ENCODE data around the gene BDH2. TPM values are rescaled to one million over a fixed set of nuclear protein-coding genes. Genes with fewer than 3 reads are reported as not detected.

Gene BDH2
- total RNA-seq, 4 donors from 2014 or later: 13.8 to 54.0 (median 31.9) TPM

DNA sequence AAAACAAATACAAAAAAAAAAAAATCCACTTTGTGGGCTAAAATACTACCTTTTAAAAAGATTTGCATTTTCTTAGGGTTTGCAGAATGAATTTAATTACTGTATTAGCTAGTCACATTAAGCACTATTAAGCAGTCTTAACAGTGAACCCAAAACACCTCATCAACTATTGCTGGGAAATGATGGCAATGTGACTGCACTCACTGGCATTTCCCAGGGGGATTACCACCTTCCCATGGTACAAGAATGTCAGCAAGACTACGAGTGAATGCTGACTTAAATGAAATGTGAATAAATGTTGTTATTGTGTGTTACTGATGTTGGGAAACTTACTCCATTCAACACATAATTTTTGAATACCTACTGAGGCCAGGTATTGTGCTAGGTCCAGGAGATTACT, 13.1 kb downstream of the BDH2 start:
- in situ Hi-C loops (cut with MboI; ENCODE audit: low pct_ligation_motif_present in 1 of 4, low pct_unique_long_range_greater_than_20kb in 1 of 4, low sequenced_read_pairs in 3 of 4) (loop anchor here in 1 of 4 donors (10.0 kb wide), 1 partner anchor 462 kb away; no protein-coding TSS in a partner anchor), intact Hi-C loops (cut with DNase I; ENCODE audit: low total_unique reads) (no loop called here)
- no peak overlapping the region for H3K4me3 ChIP-seq
- DNase-seq: no peak
- H3K9me3 ChIP-seq: no peaks in the 10 kb centered on the region
- H3K27ac ChIP-seq: no peak overlapping the region
- H3K27me3 ChIP-seq: no peaks in the 10 kb centered on the region
- no peaks in the 10 kb centered on the region for H3K4me1 ChIP-seq
- H3K36me3 ChIP-seq: peaks cover 0 to 32% (median 15%) of the 10 kb centered on the region in 4 donors
- 67% methylated on average over 1 of the region's 1 CpG; no CpG with 5 or more reads in 1 of the 2 donors for WGBS, 2 donors (ENCODE audit: low coverage in 1 of 2)
- TF ChIP-seq, protein P1, sequence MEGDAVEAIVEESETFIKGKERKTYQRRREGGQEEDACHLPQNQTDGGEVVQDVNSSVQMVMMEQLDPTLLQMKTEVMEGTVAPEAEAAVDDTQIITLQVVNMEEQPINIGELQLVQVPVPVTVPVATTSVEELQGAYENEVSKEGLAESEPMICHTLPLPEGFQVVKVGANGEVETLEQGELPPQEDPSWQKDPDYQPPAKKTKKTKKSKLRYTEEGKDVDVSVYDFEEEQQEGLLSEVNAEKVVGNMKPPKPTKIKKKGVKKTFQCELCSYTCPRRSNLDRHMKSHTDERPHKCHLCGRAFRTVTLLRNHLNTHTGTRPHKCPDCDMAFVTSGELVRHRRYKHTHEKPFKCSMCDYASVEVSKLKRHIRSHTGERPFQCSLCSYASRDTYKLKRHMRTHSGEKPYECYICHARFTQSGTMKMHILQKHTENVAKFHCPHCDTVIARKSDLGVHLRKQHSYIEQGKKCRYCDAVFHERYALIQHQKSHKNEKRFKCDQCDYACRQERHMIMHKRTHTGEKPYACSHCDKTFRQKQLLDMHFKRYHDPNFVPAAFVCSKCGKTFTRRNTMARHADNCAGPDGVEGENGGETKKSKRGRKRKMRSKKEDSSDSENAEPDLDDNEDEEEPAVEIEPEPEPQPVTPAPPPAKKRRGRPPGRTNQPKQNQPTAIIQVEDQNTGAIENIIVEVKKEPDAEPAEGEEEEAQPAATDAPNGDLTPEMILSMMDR (IDR thresholded peaks at IDR 0.05): no peak
- TF ChIP-seq POLR2A (IDR thresholded peaks at IDR 0.05): no peak
- TF ChIP-seq EP300 (IDR thresholded peaks at IDR 0.05; ENCODE audit: low read depth): no peak
- TF ChIP-seq POLR2AphosphoS5 (IDR thresholded peaks at IDR 0.05): no peak

DNA sequence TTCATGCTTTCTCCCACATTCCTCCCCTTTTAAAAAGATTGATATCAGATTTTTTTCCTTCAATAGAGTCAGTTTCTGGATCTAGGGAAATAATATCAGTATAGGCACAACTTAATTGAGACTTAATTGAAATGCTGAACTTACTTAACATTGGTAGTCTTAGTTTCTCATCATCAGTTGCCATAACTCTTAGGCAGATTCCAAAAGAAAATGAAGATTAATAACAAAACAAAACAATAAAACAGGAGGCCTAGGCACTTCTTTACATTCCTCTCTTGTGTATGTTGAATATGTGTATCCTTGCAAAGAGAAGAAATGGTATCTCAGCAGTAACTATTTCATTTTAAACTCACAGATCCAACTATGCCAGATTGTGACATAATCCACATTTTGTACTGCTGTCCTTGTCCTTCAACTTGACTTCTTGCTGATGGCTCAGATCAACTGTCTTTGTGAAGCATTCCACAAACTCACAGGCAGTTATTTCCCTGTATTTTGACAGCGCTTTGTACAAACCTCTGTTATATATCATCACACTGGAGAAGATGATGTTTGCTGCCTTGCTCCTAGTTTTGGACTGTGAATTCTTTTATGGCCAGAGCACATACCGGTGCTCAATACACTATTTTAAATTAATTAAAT, 14.0 kb downstream of the BDH2 start:
- intact Hi-C loops (cut with DNase I; ENCODE audit: low total_unique reads): no loop called here
- TF ChIP-seq EP300 (IDR thresholded peaks at IDR 0.05; ENCODE audit: low read depth) (no peak), POLR2A (IDR thresholded peaks at IDR 0.05) (no peak), POLR2AphosphoS5 (IDR thresholded peaks at IDR 0.05) (no peak)
- TF ChIP-seq, protein P1 (IDR thresholded peaks at IDR 0.05): no peak
- DNase-seq: no peak
- Histone ChIP-seq H3K36me3 (peaks cover 0 to 28% (median 14%) of the 10 kb centered on the region in 4 donors), H3K27me3 (no peaks in the 10 kb centered on the region), H3K4me3 (no peak overlapping the region), H3K9me3 (no peaks in the 10 kb centered on the region), H3K4me1 (no peaks in the 10 kb centered on the region), H3K27ac (no peak overlapping the region)
- in situ Hi-C loops (cut with MboI; ENCODE audit: low pct_ligation_motif_present in 1 of 4, low pct_unique_long_range_greater_than_20kb in 1 of 4, low sequenced_read_pairs in 3 of 4): loop anchor here in 1 of 4 donors (10.0 kb wide), 1 partner anchor 461 kb away; no protein-coding TSS in a partner anchor
- 96 to 98% methylated on average over 2 of the region's 2 CpGs for WGBS, 2 donors (ENCODE audit: low coverage in 1 of 2)

DNA sequence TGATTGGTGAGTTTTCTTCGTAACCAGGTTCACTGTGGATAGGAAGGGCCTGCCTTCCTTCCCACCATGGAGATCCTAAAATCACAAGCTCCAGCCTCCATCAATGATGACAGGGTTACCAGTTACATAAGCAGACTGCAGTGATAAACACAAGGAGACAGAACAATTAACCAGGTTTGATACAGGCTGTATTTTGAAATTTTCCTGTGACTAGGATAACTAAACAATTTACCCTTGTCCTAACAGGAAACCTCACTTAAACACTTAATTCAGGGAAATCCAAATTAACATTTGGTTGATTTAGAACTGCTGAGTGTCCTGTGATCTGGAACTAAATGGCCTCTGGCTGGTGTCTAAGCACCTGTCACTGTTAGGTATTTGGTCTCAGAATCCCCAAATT, 20.0 kb downstream of the BDH2 start:
- Histone ChIP-seq H3K27me3 (no peaks in the 10 kb centered on the region), H3K4me1 (peaks cover 0 to 20% (median 9%) of the 10 kb centered on the region in 4 donors), H3K27ac (no peak overlapping the region), H3K9me3 (no peaks in the 10 kb centered on the region), H3K36me3 (peaks cover 0 to 7% (median 0%) of the 10 kb centered on the region in 4 donors), H3K4me3 (no peak overlapping the region)
- DNase-seq: no peak
- intact Hi-C loops (cut with DNase I; ENCODE audit: low total_unique reads) (loop anchor here (10.0 kb wide), 1 partner anchor 575 kb away; the partner anchor contains the start of gene NFKB1), in situ Hi-C loops (cut with MboI; ENCODE audit: low pct_ligation_motif_present in 1 of 4, low pct_unique_long_range_greater_than_20kb in 1 of 4, low sequenced_read_pairs in 3 of 4) (loop anchor here in 1 of 4 donors (10.0 kb wide), 1 partner anchor 455 kb away; no protein-coding TSS in a partner anchor)
- TF ChIP-seq POLR2AphosphoS5 (IDR thresholded peaks at IDR 0.05) (no peak), EP300 (IDR thresholded peaks at IDR 0.05; ENCODE audit: low read depth) (no peak), POLR2A (IDR thresholded peaks at IDR 0.05) (no peak)
- TF ChIP-seq, protein P1 (IDR thresholded peaks at IDR 0.05): no peak
- WGBS, 2 donors (ENCODE audit: low coverage in 1 of 2): 97 to 100% methylated on average over 1 of the region's 1 CpG

DNA sequence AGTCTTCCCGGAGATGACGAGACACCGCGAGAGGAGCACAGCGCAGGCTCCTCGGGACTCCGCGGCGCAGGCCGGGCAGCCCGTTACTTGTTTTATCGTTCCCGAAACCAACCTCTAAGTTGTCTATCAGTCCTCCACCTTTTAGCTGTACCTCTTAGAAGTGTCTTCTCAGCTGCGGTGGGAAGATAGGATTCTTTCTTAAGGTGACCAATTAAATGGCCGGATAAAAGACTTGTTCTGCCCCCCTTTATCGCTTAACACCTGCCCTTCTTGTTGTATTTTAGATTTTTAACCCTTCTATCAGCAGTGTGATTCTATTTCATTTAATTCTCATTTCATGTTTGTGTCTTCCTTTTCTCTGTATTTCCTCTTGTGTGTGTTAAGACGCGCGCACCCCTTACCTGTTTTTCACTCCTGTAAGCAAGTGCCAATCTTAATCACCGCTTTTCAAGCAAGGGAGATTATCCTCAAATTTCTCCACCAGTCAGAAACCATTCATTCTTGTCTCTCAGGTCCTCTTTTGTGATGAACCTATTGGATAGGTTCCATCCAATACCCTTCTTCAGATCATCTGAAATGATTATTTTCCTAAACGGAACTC, 22.8 kb downstream of the BDH2 start, which contains the start of gene SLC9B2:
TSS of gene SLC9B2 (minus strand) at position 15 of the 601 bp plus-strand sequence. CDS start 9,211 bp downstream, outside the sequence.
- no peak for DNase-seq
- in situ Hi-C loops (cut with MboI; ENCODE audit: low pct_ligation_motif_present in 1 of 4, low pct_unique_long_range_greater_than_20kb in 1 of 4, low sequenced_read_pairs in 3 of 4): no loop called here
- Histone ChIP-seq H3K27me3 (no peaks in the 10 kb centered on the region), H3K4me3 (peak within 1 kb of the TSS; percentile 47 to 67 (median 62)), H3K36me3 (peaks cover 0 to 1% (median 0%) of the 10 kb centered on the region in 4 donors), H3K4me1 (peaks cover 0 to 21% (median 9%) of the 10 kb centered on the region in 4 donors), H3K27ac (peak within 1 kb of the TSS; percentile 75 to 86 (median 85)), H3K9me3 (no peaks in the 10 kb centered on the region)
- TF ChIP-seq POLR2AphosphoS5 (IDR thresholded peaks at IDR 0.05): no peak
- no peak for TF ChIP-seq POLR2A (IDR thresholded peaks at IDR 0.05)
- TF ChIP-seq, protein P1 (IDR thresholded peaks at IDR 0.05): no peak
- no peak for TF ChIP-seq EP300 (IDR thresholded peaks at IDR 0.05; ENCODE audit: low read depth)
- intact Hi-C loops (cut with DNase I; ENCODE audit: low total_unique reads): loop anchor here (10.0 kb wide), 1 partner anchor 572 kb away; the partner anchor contains the start of gene NFKB1
- WGBS, 2 donors (ENCODE audit: low coverage in 1 of 2): 21 to 55% methylated on average over 8 to 21 of the region's 21 CpGs

All from transverse colon (tissue), 4 donors.